HCEC 1CT (cell line): ENCODE data around the gene RUNX2.

ENCODE experiments used
- DNase-seq: peaks from one replicate; pipeline ENCODE4 v3.0.0-alpha.2; 2017

The RUNX2 gene

GRCh38 chr6:45351667-45352066, 23.5 kb downstream of the RUNX2 start:
- DNase-seq, result no peak

GRCh38 chr6:45353654-45354053, 25.5 kb downstream of the RUNX2 start:
- no peak for DNase-seq

DNA sequence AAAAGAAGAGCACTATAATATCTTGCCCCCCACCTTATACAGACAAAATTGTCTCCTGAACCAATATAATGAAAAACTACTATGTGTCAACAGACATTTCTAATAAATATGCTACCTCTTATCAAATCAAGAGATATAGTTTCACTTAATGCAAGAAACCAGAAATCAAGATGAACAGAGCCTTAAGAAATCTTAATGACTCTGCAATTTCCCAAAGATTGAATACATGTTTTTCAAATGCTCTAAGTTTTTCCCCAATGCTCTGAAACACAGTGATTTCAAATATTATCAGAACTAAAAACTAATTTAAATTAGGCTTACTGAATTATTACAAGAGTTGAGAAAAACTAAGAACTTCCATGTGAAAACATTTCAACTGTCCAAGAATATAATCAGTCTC, 36.3 kb downstream of the RUNX2 start:
- DNase-seq, result no peak

- DNase-seq, result no peak
These were observed 36.9 kb downstream of the RUNX2 start for GRCh38 chr6:45365036-45365435.

GRCh38 chr6:45366534-45366933, 38.4 kb downstream of the RUNX2 start:
- DNase-seq, result no peak

DNA sequence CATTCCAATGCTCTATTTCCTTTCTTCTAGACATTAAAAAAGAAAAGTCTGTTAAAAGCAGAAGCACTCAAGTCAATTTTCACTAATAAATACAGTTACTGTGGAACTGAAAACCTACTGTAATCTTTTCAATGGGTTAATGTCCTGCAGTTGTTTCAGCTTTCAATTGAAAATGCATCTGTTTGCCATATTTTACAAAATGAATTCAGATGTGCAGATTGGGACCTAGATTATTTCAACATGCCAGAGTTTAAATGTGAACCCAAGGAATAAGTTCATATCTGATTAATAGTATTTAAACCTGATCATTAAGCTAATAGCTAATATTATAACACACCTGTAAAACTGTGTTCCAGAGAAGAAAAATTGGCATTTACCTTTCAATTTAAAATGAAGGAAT, 39.9 kb downstream of the RUNX2 start:
- DNase-seq, result no peak

- no peak for DNase-seq
These were observed 41.7 kb downstream of the RUNX2 start for GRCh38 chr6:45369870-45370269.

DNA sequence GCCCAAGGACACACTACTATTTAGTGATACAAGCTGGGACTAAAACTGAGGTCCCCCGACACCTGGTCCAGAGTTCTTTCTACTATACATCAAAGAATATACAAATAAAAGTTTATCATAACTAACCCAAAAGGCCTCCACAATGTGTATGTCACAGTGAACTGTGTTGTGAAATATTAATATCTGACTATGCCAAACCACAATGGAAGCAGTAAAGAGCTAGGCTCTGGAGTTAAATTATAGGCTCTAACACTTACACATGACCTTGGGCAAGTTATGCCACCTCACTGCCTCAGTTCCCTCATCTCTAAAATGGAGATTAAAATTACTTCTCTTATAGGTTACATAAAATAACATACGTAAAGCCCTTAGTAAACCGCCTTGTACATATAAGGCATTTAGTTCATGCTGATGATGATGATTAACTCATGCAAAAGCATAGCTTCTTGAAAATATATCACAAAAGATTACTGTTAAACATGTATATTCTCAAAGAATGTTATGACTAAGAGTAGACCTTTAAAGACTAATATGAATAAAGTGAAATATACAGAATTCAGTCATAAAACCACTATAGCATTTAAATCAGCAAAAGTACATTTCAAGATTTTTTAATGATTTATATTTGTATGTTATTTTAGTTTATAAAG, 43.9 kb downstream of the RUNX2 start:
- peak; percentile 15 for DNase-seq

- peak; percentile 19 for DNase-seq
These were observed 47.3 kb downstream of the RUNX2 start for GRCh38 chr6:45375449-45375848.

GRCh38 chr6:45376310-45377042, 48.3 kb downstream of the RUNX2 start:
- DNase-seq, result no peak

- no peak for DNase-seq
These were observed 49.0 kb downstream of the RUNX2 start for GRCh38 chr6:45377043-45377553.

GRCh38 chr6:45377554-45378333, 49.6 kb downstream of the RUNX2 start, which contains the start of gene SUPT3H:
Gene SUPT3H (minus strand): TSS chr6:45377934.
- DNase-seq, result peak; percentile 92

- peak; percentile 69 for DNase-seq
These were observed 50.3 kb downstream of the RUNX2 start for GRCh38 chr6:45378334-45378926.

DNA sequence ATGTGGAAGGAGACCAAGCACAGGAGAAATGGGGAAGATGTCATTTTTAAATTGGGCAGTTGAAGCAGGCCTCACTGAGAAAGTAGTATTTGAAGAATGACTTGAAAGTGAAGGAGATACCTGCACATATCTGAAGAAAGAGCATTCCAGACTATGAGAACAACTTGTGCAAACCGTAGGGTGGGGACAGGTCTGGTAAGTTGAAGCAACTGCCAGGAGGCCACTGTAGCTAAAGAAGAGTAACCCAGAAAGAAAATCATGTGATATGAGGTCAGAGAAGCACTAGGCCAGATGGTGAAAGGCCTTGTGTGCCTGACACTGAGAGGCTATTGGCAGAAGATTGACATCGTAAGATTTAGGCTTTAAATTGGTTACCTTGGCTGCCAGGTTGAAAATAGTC, 54.3 kb downstream of the RUNX2 start:
- no peak for DNase-seq

DNA sequence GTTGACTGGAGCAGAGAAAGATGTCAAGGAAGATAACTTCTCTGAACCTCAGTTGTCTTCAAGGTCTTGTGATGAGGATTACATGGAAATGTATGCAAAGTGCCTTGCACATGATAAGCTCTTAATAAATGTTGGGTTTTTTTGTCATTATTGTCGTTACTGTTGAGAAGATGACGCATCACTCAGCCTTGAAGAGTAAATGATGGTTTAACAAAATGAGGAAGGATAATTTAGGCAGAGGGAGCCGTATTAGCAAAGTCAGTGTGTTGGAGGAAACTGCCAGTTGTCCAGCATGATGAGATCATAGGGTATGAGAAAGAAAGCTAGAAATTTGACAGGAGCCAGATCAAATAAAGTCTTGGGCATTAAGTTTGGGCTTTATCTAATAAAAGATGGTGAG, 58.4 kb downstream of the RUNX2 start:
- DNase-seq, result no peak

DNA sequence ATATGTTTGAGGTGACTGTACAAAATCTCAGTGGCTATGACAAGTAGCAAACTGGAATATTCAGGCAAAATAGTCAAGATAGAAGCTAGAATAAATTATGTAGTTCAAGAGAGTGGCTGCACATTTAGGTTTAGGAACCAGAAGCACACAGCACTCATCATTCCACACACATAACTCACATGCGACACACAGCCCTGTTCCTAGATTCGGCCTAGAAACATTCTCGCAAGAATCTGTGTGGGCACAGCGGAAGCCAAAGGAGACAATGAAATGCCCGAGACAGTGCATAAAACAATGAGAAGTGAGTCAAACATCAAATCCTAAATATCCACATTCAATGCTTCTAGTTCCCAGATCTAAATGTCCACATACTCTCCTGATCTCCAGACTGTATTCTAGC, 59.1 kb downstream of the RUNX2 start:
- DNase-seq, result peak; percentile 55

DNA sequence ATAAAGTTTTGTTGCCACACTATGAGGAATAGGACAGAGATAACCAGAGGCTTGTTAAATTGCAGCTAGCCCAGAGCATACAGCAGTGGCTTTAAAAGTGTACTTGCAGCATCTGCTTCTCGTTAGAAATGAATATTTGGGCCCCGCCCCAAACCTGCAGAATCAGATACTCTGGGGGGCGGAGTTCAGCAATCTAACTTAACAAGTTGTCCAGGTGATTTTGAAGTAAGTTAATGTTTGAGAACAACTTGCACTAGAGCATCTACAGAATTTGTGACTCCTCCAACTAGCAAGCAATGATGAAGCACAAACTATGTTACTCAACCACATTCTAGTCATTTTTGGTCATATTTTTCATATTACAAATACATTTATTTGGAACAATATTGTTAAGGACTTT, 60.2 kb downstream of the RUNX2 start:
- peak; percentile 75 for DNase-seq

GRCh38 chr6:45394586-45395095, 66.5 kb downstream of the RUNX2 start:
- DNase-seq, result no peak

GRCh38 chr6:45398075-45398813, 70.1 kb downstream of the RUNX2 start:
- peak; percentile 21 for DNase-seq

GRCh38 chr6:45400021-45400420, 71.9 kb downstream of the RUNX2 start:
- no peak for DNase-seq

- no peak for DNase-seq
These were observed 83.8 kb downstream of the RUNX2 start for GRCh38 chr6:45411959-45412358.

DNA sequence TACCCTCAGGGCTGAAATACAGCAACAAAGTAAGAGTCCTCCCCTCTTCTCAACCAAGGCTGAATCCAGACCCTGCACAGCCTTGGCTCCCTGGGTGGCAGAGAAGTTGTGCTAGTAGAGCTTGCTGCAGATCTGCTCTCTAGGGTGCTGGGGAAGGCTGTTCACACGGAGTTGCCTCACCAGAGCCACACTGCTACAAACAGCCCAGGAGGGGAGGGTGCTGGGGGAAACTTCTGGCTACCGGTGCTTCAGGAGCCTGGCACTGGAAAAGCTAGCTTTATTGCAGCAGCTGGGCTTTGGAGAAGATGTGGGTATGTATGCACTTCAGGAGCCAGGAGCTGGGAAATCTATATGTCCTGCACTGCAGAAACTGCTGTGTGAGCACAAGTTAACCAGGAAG, 87.2 kb downstream of the RUNX2 start:
- no peak for DNase-seq
